Thoracic aorta (tissue), 2 donors: ENCODE results near the gene ASAP2. TPM values are rescaled to one million over a fixed set of nuclear protein-coding genes. Genes with fewer than 3 reads are reported as not detected.

ENCODE experiments used
- ATAC-seq: fragments of 150-250 bp; one replicate; pipeline ENCODE4 v1.8.0; 2017; ENCODE audit warnings: low read depth; ENCODE audit not compliant: insufficient number of reproducible peaks, low FRiP score
- DNase-seq: peaks from one replicate; pipeline ENCODE4 v3.0.0-alpha.2; 2020; ENCODE audit warnings: low spot score
- H3K27ac ChIP-seq, 2 donors: fragments of 200-600 bp; sonication (generic); 1 replicate in 1 of 2; 2 replicates in 1 of 2; pipeline ENCODE4 v1.5.1; 2016; ENCODE audit warnings: mild to moderate bottlenecking in 2 of 2, moderate library complexity in 2 of 2
- H3K27me3 ChIP-seq: fragments of 200-600 bp; sonication (generic); replicated peaks from 2 replicates; pipeline ENCODE4 v1.6.0; 2016; ENCODE audit warnings: mild to moderate bottlenecking; ENCODE audit not compliant: insufficient read depth
- H3K36me3 ChIP-seq: fragments of 200-600 bp; sonication (generic); one replicate; pipeline ENCODE4 v1.5.1; 2016
- H3K4me1 ChIP-seq, 2 donors: fragments of 200-600 bp; sonication (generic); 1 replicate in 1 of 2; 2 replicates in 1 of 2; pipeline versions ENCODE4 v1.5.1 to v1.6.0; 2016; ENCODE audit warnings: low read depth in 2 of 2, mild to moderate bottlenecking in 1 of 2; ENCODE audit not compliant: control insufficient read depth in 1 of 2
- H3K4me3 ChIP-seq: fragments of 200-600 bp; sonication (generic); 2 replicates; pipeline ENCODE4 v1.5.1; 2016; ENCODE audit warnings: mild to moderate bottlenecking
- H3K9me3 ChIP-seq: fragments of 200-600 bp; sonication (generic); 2 replicates; pipeline ENCODE4 v1.5.1; 2016
- CTCF ChIP-seq: fragments of 200-600 bp; sonication (generic); IDR thresholded peaks from one replicate; pipeline ENCODE4 v1.5.1; 2019; ENCODE audit warnings: antibody characterized with exemption
- total RNA-seq, 2 donors: library from RNA; depleted of rRNA; stranded (reverse); fragments of >200 nt; gene quantifications; one replicate each; pipeline versions ENCODE4 v1.1.0 to v1.2.3, GENCODE V29; 2016

The ASAP2 gene
- total RNA-seq, 2 donors from 2014 or later = 58.1 to 102 TPM

GRCh38 chr2:9163306-9164111, 43.1 kb upstream of the ASAP2 start:
- Histone ChIP-seq H3K9me3 (no peaks in the 10 kb centered on the region), H3K4me3 (peak overlapping the region; percentile 33), H3K4me1 (peaks cover 12 to 20% of the 10 kb centered on the region in 2 donors), H3K27ac (peak overlapping the region; percentile 77 to 79), H3K27me3 (no peaks in the 10 kb centered on the region), H3K36me3 (no peaks in the 10 kb centered on the region)
- ATAC-seq (peak; percentile 63), DNase-seq (no peak)
- no peak for TF ChIP-seq CTCF

- Histone ChIP-seq H3K27me3 (no peaks in the 10 kb centered on the region), H3K4me3 (no peak overlapping the region), H3K9me3 (no peaks in the 10 kb centered on the region), H3K4me1 (peaks cover 12 to 20% of the 10 kb centered on the region in 2 donors), H3K27ac (peak overlapping the region; percentile 73 to 79), H3K36me3 (no peaks in the 10 kb centered on the region)
- ATAC-seq = no peak
- DNase-seq = no peak
- TF ChIP-seq CTCF = no peak
These were observed 42.5 kb upstream of the ASAP2 start for GRCh38 chr2:9164112-9164608.

- H3K27me3 ChIP-seq = no peaks in the 10 kb centered on the region
- no peaks in the 10 kb centered on the region for H3K9me3 ChIP-seq
- no peak overlapping the region for H3K4me3 ChIP-seq
- no peaks in the 10 kb centered on the region for H3K36me3 ChIP-seq
- no peak for TF ChIP-seq CTCF
- ATAC-seq (peak; percentile 35), DNase-seq (no peak)
- peak overlapping the region; percentile 73 to 79 for H3K27ac ChIP-seq
- H3K4me1 ChIP-seq = peaks cover 12 to 20% of the 10 kb centered on the region in 2 donors
These were observed 41.0 kb upstream of the ASAP2 start for GRCh38 chr2:9165625-9166024.

- no peak overlapping the region for H3K4me3 ChIP-seq
- no peaks in the 10 kb centered on the region for H3K36me3 ChIP-seq
- ATAC-seq (no peak), DNase-seq (no peak)
- no peaks in the 10 kb centered on the region for H3K27me3 ChIP-seq
- TF ChIP-seq CTCF = no peak
- H3K9me3 ChIP-seq = no peaks in the 10 kb centered on the region
- H3K27ac ChIP-seq = peak overlapping the region in 1 of 2 donors; percentile 25
- peaks cover 12 to 20% of the 10 kb centered on the region in 2 donors for H3K4me1 ChIP-seq
These were observed 39.8 kb upstream of the ASAP2 start for GRCh38 chr2:9166579-9167377.
